NT2/D1 (cell line): Measurements from ENCODE around the gene LSMEM2.
A peak's percentile ranks its signal among the peaks of the same experiment; 100 is the strongest.

Experiments used
- DNase-seq: peaks from one replicate; pipeline ENCODE4 v3.0.0-alpha.2; 2011; ENCODE audit warnings: low read depth, low spot score
- H3K27me3 ChIP-seq: 2 replicates; pipeline ENCODE4 v1.6.0; 2011; ENCODE audit warnings: mild to moderate bottlenecking; ENCODE audit not compliant: insufficient read length, insufficient read depth
- H3K36me3 ChIP-seq: 2 replicates; pipeline ENCODE4 v1.6.1; 2011; ENCODE audit warnings: mild to moderate bottlenecking, low read length, mixed read lengths; ENCODE audit not compliant: insufficient read depth, insufficient read length
- H3K4me1 ChIP-seq: 2 replicates; pipeline ENCODE4 v1.5.1; 2011; ENCODE audit not compliant: insufficient read depth, insufficient read length
- H3K4me3 ChIP-seq: 2 replicates; pipeline ENCODE4 v1.5.1; 2011; ENCODE audit warnings: low read depth; ENCODE audit not compliant: insufficient read length
- H3K9ac ChIP-seq: 2 replicates; pipeline ENCODE4 v1.6.0; 2011; ENCODE audit warnings: low read depth; ENCODE audit not compliant: insufficient read length
- H3K9me3 ChIP-seq: 2 replicates; pipeline ENCODE4 v1.5.1; 2011; ENCODE audit warnings: mild to moderate bottlenecking, low read length; ENCODE audit not compliant: insufficient read depth
- SUZ12 ChIP-seq: IDR thresholded peaks from 2 replicates; pipeline ENCODE4 v1.6.1; 2011; ENCODE audit not compliant: insufficient read length, insufficient read depth; ENCODE audit errors: extremely low read depth
- YY1 ChIP-seq: IDR thresholded peaks from 2 replicates; pipeline ENCODE4 v1.6.1; 2011; ENCODE audit not compliant: insufficient read length, insufficient read depth
- ZNF274 ChIP-seq: IDR thresholded peaks from 2 replicates; pipeline ENCODE4 v1.6.1; 2011; ENCODE audit warnings: mild to moderate bottlenecking, low read depth, low read length

The LSMEM2 gene

GRCh38 chr3:50236484-50237132 lies 42.3 kb upstream of the LSMEM2 start:
- DNase-seq: no peak
- H3K9ac ChIP-seq: peak overlapping the region; percentile 98
- peaks cover 31% of the 10 kb centered on the region for H3K36me3 ChIP-seq
- peaks cover 44% of the 10 kb centered on the region for H3K4me1 ChIP-seq
- H3K9me3 ChIP-seq: no peaks in the 10 kb centered on the region
- no peak for TF ChIP-seq ZNF274
- no peak for TF ChIP-seq YY1
- no peak for TF ChIP-seq SUZ12
- no peaks in the 10 kb centered on the region for H3K27me3 ChIP-seq
- H3K4me3 ChIP-seq: peak overlapping the region; percentile 96

- Histone ChIP-seq H3K9me3 (no peaks in the 10 kb centered on the region), H3K27me3 (no peaks in the 10 kb centered on the region), H3K4me1 (peaks cover 50% of the 10 kb centered on the region), H3K4me3 (peak overlapping the region; percentile 96), H3K36me3 (peaks cover 37% of the 10 kb centered on the region), H3K9ac (peak overlapping the region; percentile 98)
- TF ChIP-seq YY1 (no peak), SUZ12 (no peak), ZNF274 (no peak)
- no peak for DNase-seq
Observed at GRCh38 chr3:50237133-50237651, 41.7 kb upstream of the LSMEM2 start.

DNA sequence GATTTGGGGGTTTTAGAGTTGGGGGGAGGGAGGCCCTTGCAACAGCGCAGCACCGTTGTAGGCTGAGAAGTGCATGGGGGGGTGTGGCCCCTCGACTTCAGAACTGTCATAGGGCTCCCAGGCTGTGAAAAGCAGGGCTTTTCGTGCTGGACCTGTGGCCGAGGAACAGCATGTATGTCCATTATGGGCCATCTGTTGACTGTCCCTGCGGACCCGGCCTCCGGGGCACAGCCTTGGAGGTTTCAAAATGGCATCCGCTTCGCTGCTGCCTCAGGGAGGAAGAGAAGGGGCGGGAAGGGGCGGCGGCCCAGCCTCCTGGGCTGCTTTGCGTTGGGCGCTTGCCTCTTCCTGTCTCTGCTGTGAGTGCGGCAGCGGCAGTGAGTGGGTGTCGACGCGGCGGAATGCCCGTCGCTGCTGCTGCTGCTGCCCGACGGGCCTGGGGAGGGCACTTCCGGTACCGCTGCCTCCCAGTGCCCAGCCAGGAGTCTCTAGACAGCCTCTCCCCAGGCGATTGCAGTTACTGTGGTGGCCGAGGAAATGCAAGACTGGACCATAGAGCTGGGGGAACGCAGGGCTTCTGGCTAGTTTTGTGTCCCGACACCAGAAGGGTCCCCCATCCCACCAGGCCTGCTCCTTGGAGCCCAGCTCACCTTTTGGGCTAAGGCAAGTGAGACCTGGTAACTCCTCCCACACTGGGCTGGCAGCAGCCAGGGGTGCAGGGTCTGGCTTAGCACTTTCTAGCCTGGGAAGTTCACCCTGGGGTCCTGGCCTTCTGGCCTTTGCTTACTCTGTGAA lies 40.9 kb upstream of the LSMEM2 start:
- Histone ChIP-seq H3K4me1 (peaks cover 57% of the 10 kb centered on the region), H3K36me3 (peaks cover 43% of the 10 kb centered on the region), H3K9me3 (no peaks in the 10 kb centered on the region), H3K4me3 (peak overlapping the region; percentile 96), H3K27me3 (no peaks in the 10 kb centered on the region), H3K9ac (peak overlapping the region; percentile 98)
- no peak for DNase-seq
- TF ChIP-seq SUZ12 (no peak), ZNF274 (no peak), YY1 (no peak)

GRCh38 chr3:50238549-50239026 lies 40.3 kb upstream of the LSMEM2 start:
- Histone ChIP-seq H3K27me3 (no peaks in the 10 kb centered on the region), H3K9me3 (no peaks in the 10 kb centered on the region), H3K36me3 (peaks cover 47% of the 10 kb centered on the region), H3K4me1 (peaks cover 57% of the 10 kb centered on the region), H3K4me3 (no peak overlapping the region), H3K9ac (peak overlapping the region; percentile 53)
- no peak for TF ChIP-seq ZNF274
- no peak for TF ChIP-seq YY1
- TF ChIP-seq SUZ12: no peak
- DNase-seq: no peak

DNA sequence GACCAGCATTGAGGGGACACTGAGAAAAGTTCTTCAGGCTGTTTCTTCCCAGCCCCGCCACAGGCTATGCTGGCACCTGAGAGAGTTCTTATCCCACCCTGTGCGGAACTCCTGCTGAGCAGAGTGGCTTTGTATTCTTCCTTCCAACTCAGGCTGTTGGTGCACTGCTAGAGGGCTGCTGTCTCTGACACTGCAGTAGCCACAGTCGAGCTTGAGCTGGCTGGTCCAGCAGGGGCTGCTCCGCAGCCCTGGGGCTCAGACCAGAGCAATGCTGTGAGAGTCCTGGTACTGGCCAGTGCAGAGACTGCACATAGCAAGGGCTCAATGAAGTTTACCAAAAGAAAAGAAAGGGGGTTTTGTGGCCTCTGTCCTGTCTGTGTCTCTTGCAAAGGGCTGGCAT lies 39.2 kb upstream of the LSMEM2 start:
- Histone ChIP-seq H3K9ac (peak overlapping the region; percentile 53), H3K4me1 (peaks cover 58% of the 10 kb centered on the region), H3K27me3 (no peaks in the 10 kb centered on the region), H3K4me3 (no peak overlapping the region), H3K36me3 (peaks cover 56% of the 10 kb centered on the region), H3K9me3 (no peaks in the 10 kb centered on the region)
- DNase-seq: no peak
- TF ChIP-seq ZNF274 (no peak), SUZ12 (no peak), YY1 (no peak)

DNA sequence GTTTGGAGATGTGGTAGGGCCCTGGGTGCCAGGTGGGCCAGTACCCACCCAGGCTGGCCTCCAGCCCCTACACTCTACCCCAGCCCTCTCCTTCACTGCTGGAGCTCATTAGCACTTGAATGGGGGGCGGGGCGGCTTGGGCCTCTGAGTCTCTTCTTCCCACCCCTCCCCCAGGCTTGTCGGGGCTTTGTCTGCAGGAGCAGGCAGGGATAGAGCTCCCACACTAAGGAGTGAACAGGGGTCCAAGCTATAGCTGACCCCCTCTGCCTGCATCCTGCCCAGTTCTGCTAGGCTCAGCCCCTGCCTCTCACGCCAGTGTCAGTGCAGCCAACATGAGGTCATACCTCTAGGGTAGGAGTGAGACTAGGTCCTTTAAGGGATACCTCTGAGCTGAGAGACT lies 37.7 kb upstream of the LSMEM2 start:
- peak overlapping the region; percentile 83 for H3K9ac ChIP-seq
- peaks cover 65% of the 10 kb centered on the region for H3K36me3 ChIP-seq
- H3K4me3 ChIP-seq: peak overlapping the region; percentile 21
- no peaks in the 10 kb centered on the region for H3K27me3 ChIP-seq
- DNase-seq: peak; percentile 94
- peaks cover 64% of the 10 kb centered on the region for H3K4me1 ChIP-seq
- H3K9me3 ChIP-seq: no peaks in the 10 kb centered on the region
- TF ChIP-seq YY1 (no peak), ZNF274 (no peak), SUZ12 (no peak)

GRCh38 chr3:50241713-50242380 lies 37.0 kb upstream of the LSMEM2 start:
- H3K4me1 ChIP-seq: peaks cover 70% of the 10 kb centered on the region
- peak overlapping the region; percentile 83 for H3K9ac ChIP-seq
- H3K27me3 ChIP-seq: no peaks in the 10 kb centered on the region
- no peaks in the 10 kb centered on the region for H3K9me3 ChIP-seq
- peak overlapping the region; percentile 21 for H3K4me3 ChIP-seq
- peaks cover 65% of the 10 kb centered on the region for H3K36me3 ChIP-seq
- no peak for DNase-seq
- no peak for TF ChIP-seq ZNF274
- no peak for TF ChIP-seq YY1
- TF ChIP-seq SUZ12: no peak
